HG03159 (cell line): ENCODE data around the gene VWA3B.
"Not testable (repeated sequence)": the region's sequence is repeated elsewhere in the genome, so short reads cannot be mapped to it uniquely, and the experiment has no call there.

Source experiments
- ATAC-seq: cut with Tn5 transposase; IDR thresholded peaks from one replicate; pipeline ENCODE4 v1.9.1; 2021; ENCODE audit warnings: mild to moderate bottlenecking, moderate library complexity; ENCODE audit not compliant: unreplicated experiment

Gene VWA3B

DNA sequence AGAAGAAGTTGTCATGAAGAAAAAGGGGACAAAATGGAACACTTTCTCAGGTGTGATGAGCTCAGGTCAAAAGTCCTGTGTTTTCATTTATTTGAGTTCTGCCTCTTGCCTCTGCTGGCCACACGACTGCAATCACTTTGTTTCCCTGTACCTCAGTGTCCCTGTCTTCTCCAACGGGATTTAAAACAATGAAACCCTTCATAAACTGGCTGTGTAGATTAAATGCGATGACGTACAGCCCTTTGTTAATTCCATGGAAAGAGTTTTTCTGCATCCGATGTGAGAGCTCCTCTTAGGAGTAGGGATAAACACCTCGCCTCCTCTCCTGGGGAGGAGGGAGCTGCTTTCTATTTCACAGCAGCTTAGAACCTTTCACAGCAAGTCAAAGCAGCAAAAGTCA lies 207.7 kb downstream of the VWA3B start:
- ATAC-seq = no peak

DNA sequence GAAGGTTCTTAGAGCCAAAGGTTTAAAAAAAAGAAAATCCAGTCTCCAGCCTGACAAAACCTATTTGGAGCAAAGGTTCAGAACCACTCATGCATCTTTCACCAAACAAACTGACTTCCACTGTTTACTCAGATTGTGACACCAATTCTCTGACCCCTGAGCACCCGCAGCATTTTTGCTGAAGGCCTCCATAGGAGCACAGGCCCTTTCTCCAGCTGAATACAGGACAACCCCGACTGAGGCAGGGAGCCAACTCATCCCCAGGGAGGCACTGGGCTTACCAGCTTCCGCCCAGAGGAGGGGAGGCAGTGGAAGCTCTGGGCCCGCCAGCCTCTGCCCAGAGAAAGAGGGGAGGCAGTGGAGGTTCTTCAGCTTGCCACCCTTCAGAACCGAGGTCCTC lies 208.3 kb downstream of the VWA3B start:
- ATAC-seq = no peak

DNA sequence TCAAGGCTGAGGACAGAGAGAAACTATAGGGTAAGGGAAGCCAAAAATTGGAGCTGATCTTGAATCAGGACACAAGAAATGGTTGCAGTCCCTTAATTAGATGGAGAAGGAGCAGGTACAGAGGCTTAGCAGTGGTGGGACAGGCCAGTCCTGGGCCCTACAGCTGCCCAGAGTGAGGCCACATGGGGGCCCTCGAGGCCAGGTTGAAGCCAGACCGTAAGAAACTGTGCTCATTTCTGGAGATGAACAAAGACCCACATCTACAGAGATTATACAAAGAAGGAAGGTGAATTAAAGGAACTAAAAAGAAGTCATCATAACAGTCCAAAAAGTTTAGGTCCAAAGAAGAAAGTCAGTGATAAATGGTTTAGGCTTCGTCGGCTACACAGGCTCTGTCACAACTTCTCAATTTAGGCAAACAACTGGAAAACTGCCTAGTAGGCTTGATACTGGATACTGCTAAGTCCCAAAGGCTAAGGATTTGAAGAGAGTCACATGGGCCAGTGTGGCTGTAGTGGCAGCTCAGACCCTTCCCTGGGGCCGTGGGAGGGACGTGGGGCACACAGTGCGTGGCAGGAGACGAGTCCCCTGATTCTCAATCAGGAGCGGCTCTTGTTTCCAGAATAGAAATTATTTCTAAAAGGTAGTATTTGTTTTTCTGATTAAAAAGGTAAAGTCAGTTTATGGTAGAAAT lies 208.9 kb downstream of the VWA3B start:
- no peak for ATAC-seq

GRCh38 chr2:98296440-98296839 lies 209.5 kb downstream of the VWA3B start:
- no peak for ATAC-seq

- no peak for ATAC-seq
These were observed 211.1 kb downstream of the VWA3B start for GRCh38 chr2:98297817-98298682.

GRCh38 chr2:98298683-98299164 lies 211.8 kb downstream of the VWA3B start:
- no peak for ATAC-seq

DNA sequence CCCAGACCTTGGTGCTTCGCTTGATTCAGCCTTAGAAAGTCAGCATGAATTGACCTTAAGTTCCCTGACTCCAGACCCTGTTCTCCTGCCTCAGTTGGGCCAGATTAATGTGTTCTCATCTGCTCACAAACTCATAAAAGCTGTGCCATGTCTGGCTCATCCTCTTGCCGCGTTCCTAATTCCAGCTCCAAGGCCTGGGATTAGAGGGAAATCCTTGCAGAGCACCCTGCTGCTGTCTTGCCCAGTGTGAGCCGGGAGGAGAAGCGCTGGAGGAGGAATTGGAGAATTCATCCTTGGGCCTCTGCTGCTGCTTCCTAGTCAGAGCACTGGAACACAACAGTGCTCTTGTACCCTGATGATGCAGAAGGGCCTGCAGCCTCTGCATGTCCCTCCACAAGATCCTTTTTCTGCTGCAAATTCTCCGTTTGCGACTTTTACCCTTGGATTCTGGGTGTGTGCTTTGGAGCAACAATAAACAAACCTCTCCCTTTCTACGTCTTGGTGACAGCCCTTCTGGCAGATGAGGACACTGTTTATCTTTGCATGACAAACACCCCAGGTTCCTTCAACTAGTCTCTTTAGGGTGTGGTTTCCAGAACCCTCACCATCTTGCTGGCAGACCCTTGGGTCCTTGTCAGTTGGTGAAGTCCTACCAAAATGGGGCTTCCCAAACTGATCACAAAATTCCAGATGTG lies 212.4 kb downstream of the VWA3B start:
- ATAC-seq = no peak

DNA sequence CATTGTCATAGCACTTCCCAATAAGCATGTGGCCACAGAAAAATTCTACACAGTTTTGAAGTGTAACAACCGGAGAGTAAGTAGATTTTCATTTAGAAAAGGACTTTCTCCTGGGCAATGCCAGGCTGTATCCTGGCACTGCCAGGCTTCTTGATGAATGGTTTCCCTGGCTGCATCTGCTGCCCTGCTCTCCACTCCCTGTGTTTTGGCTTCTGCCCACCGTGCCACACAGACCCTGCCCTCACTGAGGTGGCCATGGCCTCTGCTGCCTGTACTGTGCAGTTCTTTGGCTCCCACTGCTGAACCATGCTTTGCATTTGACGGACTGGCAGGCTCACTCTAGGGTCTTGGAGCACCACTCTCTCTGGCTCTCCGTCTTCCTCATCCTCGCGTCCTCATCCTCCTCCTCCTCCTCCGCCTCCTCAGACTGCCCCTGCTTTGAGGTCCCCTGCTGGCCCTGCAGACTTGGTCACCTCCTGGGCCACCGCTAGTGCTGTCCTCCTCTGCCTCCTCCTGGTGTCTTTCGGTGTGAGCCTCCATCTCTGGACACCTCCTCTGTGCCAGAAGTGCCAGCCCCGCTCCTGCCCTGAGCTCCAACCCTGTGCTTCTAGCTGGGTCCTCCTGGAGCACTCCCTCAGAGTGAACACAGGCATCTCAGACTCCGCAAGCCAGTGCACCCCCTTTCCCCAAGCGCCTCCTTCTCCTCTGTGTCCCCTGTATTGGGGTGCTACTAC lies 213.3 kb downstream of the VWA3B start:
- ATAC-seq = no peak

GRCh38 chr2:98301469-98301868 lies 214.5 kb downstream of the VWA3B start:
- ATAC-seq = no peak

DNA sequence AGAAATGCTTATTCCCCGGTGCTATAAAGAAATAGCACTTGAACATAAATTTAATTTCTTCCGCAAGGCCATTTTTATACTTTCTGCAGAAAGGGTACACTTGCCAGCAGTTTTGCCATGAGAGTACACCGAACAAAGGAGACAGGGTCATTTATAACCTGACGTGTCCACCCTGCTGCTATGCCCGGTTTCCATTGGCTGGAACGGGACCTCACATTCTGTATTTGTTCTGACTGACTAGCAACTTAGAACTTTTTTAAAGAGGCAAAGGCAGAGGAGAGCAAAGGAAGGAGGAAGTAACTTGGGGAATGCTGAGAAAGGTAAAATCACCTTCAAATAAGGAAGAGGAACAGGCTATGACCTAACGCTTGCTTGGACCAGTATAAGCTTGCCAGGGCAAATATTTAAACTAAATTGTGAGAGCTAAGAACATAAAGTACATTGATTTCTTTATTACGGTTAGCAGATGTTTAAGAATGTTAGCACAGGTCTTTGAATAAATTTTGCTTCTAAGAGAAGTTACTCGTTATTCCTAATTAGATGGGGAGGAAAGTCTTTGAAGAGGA lies 220.2 kb downstream of the VWA3B start:
- not testable (repeated sequence) for ATAC-seq

GRCh38 chr2:98308068-98308467 lies 221.1 kb downstream of the VWA3B start:
- ATAC-seq = no peak

GRCh38 chr2:98308532-98308931 lies 221.6 kb downstream of the VWA3B start:
- ATAC-seq = no peak

GRCh38 chr2:98309580-98309979 lies 222.6 kb downstream of the VWA3B start:
- no peak for ATAC-seq

DNA sequence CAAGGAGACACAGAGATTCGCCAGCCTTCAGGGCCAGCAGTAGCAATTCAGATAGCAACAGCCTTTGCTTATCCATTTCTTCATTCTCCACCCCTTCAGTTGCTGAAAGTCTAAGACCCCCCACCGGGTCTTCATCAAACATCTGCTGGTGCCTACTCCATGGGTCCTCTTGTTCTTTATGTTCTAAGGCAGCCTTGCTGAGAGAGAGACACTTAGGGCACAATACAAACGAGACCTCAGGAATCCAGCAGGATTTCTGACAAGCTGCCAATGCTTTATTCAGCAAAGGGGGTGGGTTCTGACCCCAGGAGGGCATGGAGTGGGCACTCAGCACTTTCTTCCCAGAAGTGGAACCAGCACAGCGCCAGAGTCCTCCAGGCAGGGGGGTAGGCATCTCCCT lies 223.0 kb downstream of the VWA3B start:
- ATAC-seq = no peak

DNA sequence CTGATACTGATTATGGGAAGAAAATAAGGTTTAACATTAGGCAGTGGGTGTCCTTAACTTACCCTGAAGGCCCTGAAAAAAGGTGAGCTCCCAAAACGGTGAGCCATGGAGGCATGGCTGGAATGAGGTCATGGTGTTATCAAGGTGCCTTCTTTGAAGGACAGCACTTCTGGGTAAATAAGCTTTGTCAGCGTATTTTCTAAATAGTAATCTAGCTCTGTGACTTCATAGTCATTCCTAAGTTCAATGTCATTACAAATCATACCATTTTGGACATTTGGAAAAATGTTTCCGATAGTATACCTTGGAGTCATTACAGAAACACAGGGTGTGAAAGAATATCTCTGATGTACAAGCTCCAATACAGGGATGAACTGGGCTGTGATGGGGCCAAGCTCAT lies 224.1 kb downstream of the VWA3B start:
- ATAC-seq = no peak

DNA sequence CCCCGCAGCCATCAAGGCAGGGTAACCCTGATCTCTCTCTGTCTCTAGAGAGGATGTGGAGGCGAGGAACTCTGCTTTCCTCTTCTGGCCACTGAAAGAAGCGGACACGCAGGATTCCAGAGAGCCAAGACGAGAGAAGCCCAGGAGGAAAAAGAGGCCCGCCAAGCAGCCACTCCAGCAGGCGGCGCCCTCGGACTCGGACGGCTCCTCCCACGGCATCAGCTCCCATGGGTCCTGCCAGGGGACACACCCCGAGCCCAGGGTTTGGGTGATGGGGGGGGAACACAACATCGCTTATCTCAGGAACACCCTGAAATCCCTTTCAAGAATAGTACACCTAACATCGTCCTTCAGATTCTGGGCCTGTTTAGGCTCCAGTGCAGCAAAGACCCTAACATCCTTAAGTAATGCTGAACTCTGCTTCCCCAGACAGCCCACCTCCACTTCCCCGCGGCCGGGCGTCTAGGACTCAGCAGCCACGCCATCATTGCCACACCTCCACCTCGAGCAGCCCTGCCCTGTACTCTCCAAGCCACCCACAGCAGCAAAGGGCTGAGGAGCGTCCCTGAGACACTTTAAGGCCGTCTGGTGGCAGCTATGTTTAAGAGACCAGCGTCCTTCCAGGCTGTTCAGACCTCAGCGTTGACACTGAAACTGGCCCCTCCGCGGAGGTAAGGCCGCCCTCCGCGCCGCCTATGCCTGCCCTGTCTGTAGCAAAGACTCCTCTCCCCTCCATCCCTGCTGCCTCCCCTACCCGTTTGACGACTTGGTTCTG lies 225.0 kb downstream of the VWA3B start:
- ATAC-seq = no peak

DNA sequence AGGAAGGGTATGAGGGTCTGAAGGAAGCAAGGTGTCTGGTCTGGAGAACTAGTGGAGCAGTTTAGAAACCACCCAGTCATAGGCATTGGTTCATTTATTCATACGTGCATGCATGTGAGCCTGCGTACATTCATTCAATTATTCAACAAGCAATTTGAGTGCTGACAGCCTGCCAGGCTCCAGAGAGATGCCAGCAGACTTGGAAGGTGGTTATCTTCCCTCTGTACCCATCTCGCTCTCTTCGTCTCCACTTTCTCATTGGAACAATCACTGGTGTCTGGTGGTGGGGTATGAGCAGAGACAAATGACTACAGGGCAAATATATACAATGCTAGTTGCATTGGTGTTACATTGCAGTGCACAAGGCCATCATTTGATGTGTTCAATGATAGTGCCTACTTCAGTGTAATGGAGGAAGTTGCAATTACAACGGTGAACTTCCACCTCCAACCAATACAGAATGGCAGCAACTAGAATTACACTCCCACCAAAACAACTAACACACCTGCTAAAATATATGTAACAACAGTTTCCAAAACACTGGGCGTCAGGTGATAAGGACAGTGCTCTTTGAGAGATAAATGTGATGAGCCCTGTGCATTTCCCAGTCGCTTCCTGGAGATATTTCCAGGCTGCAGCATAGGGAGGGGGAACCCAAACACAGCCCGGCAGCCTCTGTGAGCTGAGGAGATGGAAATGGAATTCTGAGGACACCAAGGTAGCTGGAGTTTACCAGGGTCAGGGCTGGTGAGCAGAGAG lies 226.7 kb downstream of the VWA3B start:
- no peak for ATAC-seq

- ATAC-seq = no peak
These were observed 227.3 kb downstream of the VWA3B start for GRCh38 chr2:98314251-98314650.

DNA sequence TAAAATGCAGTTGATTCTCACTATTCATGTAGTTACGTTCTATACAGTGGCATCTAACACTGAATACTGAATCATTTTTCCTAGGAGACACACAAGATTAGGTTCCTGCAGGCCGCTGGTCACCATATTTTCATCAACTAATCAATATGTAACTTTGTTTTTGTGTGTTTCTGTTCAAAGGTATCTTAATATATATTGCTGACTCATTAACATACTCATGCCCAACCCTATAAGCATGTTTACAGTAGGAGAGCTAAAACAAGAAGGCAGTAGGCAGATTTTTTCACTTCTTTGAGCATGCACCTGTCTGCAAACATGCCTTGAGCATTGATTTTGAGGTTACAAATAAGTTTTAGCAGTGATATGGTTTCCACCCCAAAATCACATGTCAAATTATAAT lies 229.0 kb downstream of the VWA3B start:
- no peak for ATAC-seq
